Measurements from ENCODE around the gene DPP10.

DNA sequence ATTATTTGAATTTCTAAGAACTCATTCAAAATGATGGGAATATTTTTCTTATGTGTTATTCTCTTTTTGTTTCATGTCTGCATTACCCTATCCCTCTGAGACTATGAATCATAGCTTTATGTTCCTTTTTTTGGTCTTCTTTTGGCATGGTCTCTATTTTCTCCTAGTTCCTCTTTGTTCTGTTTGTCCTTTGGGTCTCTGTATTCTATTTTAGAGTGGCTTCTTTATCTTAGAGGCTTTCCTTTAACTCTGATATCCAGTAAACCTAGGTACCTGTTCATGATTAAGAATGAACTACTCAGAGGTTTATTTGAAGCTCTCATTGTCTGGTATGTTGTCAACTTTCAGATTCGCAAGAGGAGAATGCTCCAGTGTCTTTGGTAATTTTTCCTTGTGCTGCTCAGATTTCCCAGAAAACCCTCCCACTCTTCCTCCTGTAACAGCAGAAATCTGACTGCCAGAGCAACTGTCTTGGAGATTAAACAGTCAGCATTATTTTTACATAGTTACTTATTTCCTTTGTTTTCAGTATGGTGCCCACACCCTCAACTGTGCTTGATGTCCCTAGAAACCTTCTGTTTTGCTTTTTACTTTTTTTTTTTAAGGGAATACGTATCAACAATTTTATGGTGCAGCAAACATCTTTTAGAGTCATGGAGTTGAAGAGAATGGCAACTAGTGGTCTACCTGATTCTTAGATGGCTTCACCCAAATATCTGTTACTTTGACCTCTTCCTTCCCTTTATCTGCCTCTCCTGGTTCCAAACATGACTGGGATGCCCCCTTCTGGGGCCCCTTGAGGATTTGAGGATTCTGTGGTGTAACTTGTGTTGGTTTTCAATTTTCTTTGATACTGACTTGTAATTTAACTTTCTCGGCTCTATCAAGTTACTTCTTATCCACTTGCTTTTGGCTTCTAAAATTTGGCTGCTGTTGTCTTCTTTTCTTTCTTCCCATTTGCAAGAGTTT is 92.0 kb downstream of the DPP10 start:
- TF ChIP-seq, protein P1, sequence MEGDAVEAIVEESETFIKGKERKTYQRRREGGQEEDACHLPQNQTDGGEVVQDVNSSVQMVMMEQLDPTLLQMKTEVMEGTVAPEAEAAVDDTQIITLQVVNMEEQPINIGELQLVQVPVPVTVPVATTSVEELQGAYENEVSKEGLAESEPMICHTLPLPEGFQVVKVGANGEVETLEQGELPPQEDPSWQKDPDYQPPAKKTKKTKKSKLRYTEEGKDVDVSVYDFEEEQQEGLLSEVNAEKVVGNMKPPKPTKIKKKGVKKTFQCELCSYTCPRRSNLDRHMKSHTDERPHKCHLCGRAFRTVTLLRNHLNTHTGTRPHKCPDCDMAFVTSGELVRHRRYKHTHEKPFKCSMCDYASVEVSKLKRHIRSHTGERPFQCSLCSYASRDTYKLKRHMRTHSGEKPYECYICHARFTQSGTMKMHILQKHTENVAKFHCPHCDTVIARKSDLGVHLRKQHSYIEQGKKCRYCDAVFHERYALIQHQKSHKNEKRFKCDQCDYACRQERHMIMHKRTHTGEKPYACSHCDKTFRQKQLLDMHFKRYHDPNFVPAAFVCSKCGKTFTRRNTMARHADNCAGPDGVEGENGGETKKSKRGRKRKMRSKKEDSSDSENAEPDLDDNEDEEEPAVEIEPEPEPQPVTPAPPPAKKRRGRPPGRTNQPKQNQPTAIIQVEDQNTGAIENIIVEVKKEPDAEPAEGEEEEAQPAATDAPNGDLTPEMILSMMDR (conservative IDR thresholded peaks at IDR 0.05; ENCODE audit: low read length): no peak
- no peak for TF ChIP-seq EZH2phosphoT487 (IDR thresholded peaks at IDR 0.05; ENCODE audit: borderline replicate concordance)
